IMR-90 (cell line): ENCODE results near the gene SPAAR.
"Not testable (repeated sequence)": the region's sequence is repeated elsewhere in the genome, so short reads cannot be mapped to it uniquely, and the experiment has no call there.

Experiments used
- CTCF ChIP-seq: conservative IDR thresholded peaks from 2 replicates; pipeline ENCODE4 v1.5.1; 2012; ENCODE audit warnings: mild to moderate bottlenecking, low read depth, low read length, improper control_type of control experiment
- MXI1 ChIP-seq: IDR thresholded peaks from 2 replicates; pipeline ENCODE4 v1.6.1; 2012; ENCODE audit warnings: low read depth, mild to moderate bottlenecking, low read length, moderate library complexity, borderline replicate concordance
- POLR2A ChIP-seq: IDR thresholded peaks from 2 replicates; pipeline ENCODE4 v1.6.1; 2012; ENCODE audit warnings: mild to moderate bottlenecking, low read depth, low read length
- RCOR1 ChIP-seq: IDR thresholded peaks from 2 replicates; pipeline ENCODE4 v1.6.1; 2012; ENCODE audit warnings: mild to moderate bottlenecking, low read length, improper control_type of control experiment; ENCODE audit not compliant: insufficient replicate concordance
- SMC3 ChIP-seq: fragments of 150-350 bp; IDR thresholded peaks from 2 replicates; pipeline ENCODE4 v1.6.1; 2016; ENCODE audit warnings: low read depth, mild to moderate bottlenecking, antibody characterized with exemption, low read length, moderate library complexity
- USF2 ChIP-seq: fragments of 150-350 bp; IDR thresholded peaks from 2 replicates; pipeline ENCODE4 v1.6.1; 2017; ENCODE audit warnings: mild to moderate bottlenecking, antibody characterized with exemption, low read length, low read depth

- TF ChIP-seq SMC3, USF2, POLR2A, RCOR1, MXI1, CTCF: not testable (repeated sequence)
Measured at GRCh38 chr9:35913429-35913828, 4.1 kb downstream of the SPAAR start.
